SK-N-SH (cell line): Measurements from ENCODE around the gene HRK. TPM values are rescaled to one million over a fixed set of nuclear protein-coding genes. Genes with fewer than 3 reads are reported as not detected.

ENCODE experiments used
- CTCF ChIA-PET: fragments of 300-600, 350-600 bp; formaldehyde crosslinking; extraction: SDS; loops from one replicate; lab custom pipeline; 2021; lab: Yijun Ruan, JAX
- POLR2A ChIA-PET: fragments of 350-600 bp; sonication (Branson Sonifier 250); formaldehyde crosslinking; extraction: SDS; loops from one replicate; lab custom pipeline; 2020; ENCODE audit warnings: antibody characterized with exemption, inconsistent platforms; lab: Yijun Ruan, JAX
- DNase-seq: peaks from one replicate; pipeline ENCODE4 v3.0.0; 2012
- H2AFZ ChIP-seq: fragments of 200-600 bp; sonication (generic); 2 replicates; pipeline ENCODE4 v1.8.1; 2016; ENCODE audit warnings: antibody characterized with exemption, mild to moderate bottlenecking, low read depth
- H3F3A ChIP-seq: fragments of 200-600 bp; sonication (generic); replicated peaks from 2 replicates; pipeline ENCODE3; 2016; ENCODE audit warnings: antibody characterized with exemption, mild to moderate bottlenecking; ENCODE audit not compliant: insufficient read depth
- H3K27ac ChIP-seq, 2 experiments: fragments of 200-500 bp in 1 of 2; fragments of 200-600 bp in 1 of 2; sonication (Bioruptor generic) in 1 of 2; sonication (generic), shearing (Covaris generic) in 1 of 2; 2 replicates each; pipeline versions ENCODE4 v1.5.1 to v1.6.1; 2014 to 2016; ENCODE audit warnings: low read depth in 2 of 2, inconsistent platforms in 1 of 2, low read length in 1 of 2, mild to moderate bottlenecking in 1 of 2, mixed read lengths in 1 of 2
- H3K27me3 ChIP-seq: fragments of 200-600 bp; sonication (generic), shearing (Covaris generic); 2 replicates; pipeline ENCODE4 v1.6.1; 2016; ENCODE audit warnings: mixed run types; ENCODE audit not compliant: insufficient read depth
- H3K36me3 ChIP-seq, 2 experiments: fragments of 200-500 bp in 1 of 2; fragments of 200-600 bp in 1 of 2; sonication (Bioruptor generic) in 1 of 2; sonication (generic) in 1 of 2; replicated peaks in 1 of 2; 2 replicates each; pipeline versions ENCODE3 to v1.5.1; 2014 to 2016; ENCODE audit warnings: low read length in 1 of 2, mild to moderate bottlenecking in 1 of 2; ENCODE audit not compliant: insufficient read depth in 2 of 2, control insufficient read depth in 1 of 2
- H3K4me1 ChIP-seq, 2 experiments: fragments of 200-500 bp in 1 of 2; fragments of 200-600 bp in 1 of 2; sonication (Bioruptor generic) in 1 of 2; sonication (generic), shearing (Covaris generic) in 1 of 2; 2 replicates each; pipeline versions ENCODE4 v1.5.1 to v1.6.1; 2014 to 2016; ENCODE audit warnings: low read depth in 1 of 2, low read length in 1 of 2, mixed run types in 1 of 2; ENCODE audit not compliant: insufficient read depth in 2 of 2, control insufficient read depth in 1 of 2
- H3K4me2 ChIP-seq: fragments of 200-600 bp; sonication (generic), shearing (Covaris generic); 2 replicates; pipeline ENCODE4 v1.6.1; 2017; ENCODE audit warnings: mixed run types
- H3K4me3 ChIP-seq, 2 experiments: fragments of 200-500 bp in 1 of 2; fragments of 200-600 bp in 1 of 2; sonication (Bioruptor generic) in 1 of 2; sonication (generic), shearing (Covaris generic) in 1 of 2; 2 replicates each; pipeline versions ENCODE4 v1.5.1 to v1.8.1; 2014 to 2016; ENCODE audit warnings: low read depth in 2 of 2, inconsistent platforms in 1 of 2, low read length in 1 of 2, mild to moderate bottlenecking in 1 of 2, mixed read lengths in 1 of 2, moderate library complexity in 1 of 2
- H3K79me2 ChIP-seq: fragments of 200-600 bp; sonication (generic); 2 replicates; pipeline ENCODE4 v1.8.1; 2017; ENCODE audit warnings: mild to moderate bottlenecking; ENCODE audit not compliant: insufficient read depth
- H3K9ac ChIP-seq: fragments of 200-600 bp; sonication (generic); 2 replicates; pipeline ENCODE4 v1.6.1; 2017; ENCODE audit warnings: mixed run types
- H3K9me2 ChIP-seq: fragments of 200-600 bp; sonication (generic); 2 replicates; pipeline ENCODE4 v1.6.1; 2017; ENCODE audit warnings: mixed run types
- H3K9me3 ChIP-seq: fragments of 200-600 bp; sonication (generic); 2 replicates; pipeline ENCODE4 v1.6.1; 2017; ENCODE audit warnings: mixed run types, mild to moderate bottlenecking, moderate library complexity
- H4K20me1 ChIP-seq: fragments of 200-600 bp; sonication (generic); 2 replicates; pipeline ENCODE4 v1.6.1; 2017; ENCODE audit warnings: mild to moderate bottlenecking, mixed run types; ENCODE audit not compliant: insufficient read depth
- FOXJ3 ChIP-seq: sonication (generic); formaldehyde crosslinking; IDR thresholded peaks from 2 replicates; pipeline ENCODE4 v1.5.1; 2020; ENCODE audit warnings: mild to moderate bottlenecking, missing genetic modification reagents
- FOXM1 ChIP-seq: IDR thresholded peaks from 2 replicates; pipeline ENCODE4 v1.4.0; 2012; ENCODE audit warnings: low read depth, mild to moderate bottlenecking
- GABPA ChIP-seq: IDR thresholded peaks from 2 replicates; pipeline ENCODE4 v1.4.0; 2012; ENCODE audit warnings: low read depth, mild to moderate bottlenecking
- MEF2A ChIP-seq: IDR thresholded peaks from 2 replicates; pipeline ENCODE4 v1.4.0; 2012; ENCODE audit warnings: low read depth, borderline replicate concordance
- NFIC ChIP-seq: IDR thresholded peaks from 2 replicates; pipeline ENCODE4 v1.4.0; 2012; ENCODE audit warnings: borderline replicate concordance
- NRF1 ChIP-seq: IDR thresholded peaks from 2 replicates; pipeline ENCODE4 v1.6.1; 2012; ENCODE audit warnings: low read depth, mild to moderate bottlenecking, low read length
- REST ChIP-seq: IDR thresholded peaks from 2 replicates; pipeline ENCODE4 v1.6.1; 2012; ENCODE audit warnings: mild to moderate bottlenecking, low read depth, low read length, moderate library complexity
- SMC3 ChIP-seq: IDR thresholded peaks from 2 replicates; pipeline ENCODE4 v1.6.1; 2012; ENCODE audit warnings: low read depth, low read length, improper control_type of control experiment
- TCF12 ChIP-seq: IDR thresholded peaks from 2 replicates; pipeline ENCODE4 v1.4.0; 2012
- YY1 ChIP-seq: IDR thresholded peaks from 2 replicates; pipeline ENCODE4 v1.4.0; 2012; ENCODE audit warnings: low read depth, mild to moderate bottlenecking
- ZBTB33 ChIP-seq: IDR thresholded peaks from 2 replicates; pipeline ENCODE4 v1.4.0; 2012; ENCODE audit warnings: low read depth, borderline replicate concordance
- WGBS: methylation state at CpG from one replicate; pipeline ENCODE4 v1.1.6; 2017; ENCODE audit warnings: low lambda C conversion rate; 5-methylcytosine and 5-hydroxymethylcytosine counted together
- polyA plus RNA-seq, 3 experiments: library from polyadenylated mRNA; depleted of rRNA; stranded (reverse); fragments of >200 nt; gene quantifications; 2 replicates each; pipeline ENCODE4 v1.2.3, GENCODE V29; 2012
- TF ChIP-seq, protein P1 (sequence below): IDR thresholded peaks from 2 replicates; pipeline ENCODE4 v1.4.0; 2012; ENCODE audit warnings: low read depth

Gene HRK
- polyA plus RNA-seq, 1 of the 3 experiments (the other 2 are of a cell fraction) = 0.02 TPM

GRCh38 chr12:116876151-116876869 is 4.9 kb downstream of the HRK start:
- 0 out of 2 replicates have a peak, but pooled peaks cover 6% of the 10 kb centered on the region for H4K20me1 ChIP-seq
- TF ChIP-seq NRF1 (no peak), REST (no peak), GABPA (no peak), SMC3 (no peak), ZBTB33 (no peak), FOXM1 (no peak), MEF2A (no peak), FOXJ3 (CRISPR knock-in tag) (no peak)
- TF ChIP-seq, all 33 proteins: peak for 0
- ChIA-PET POLR2A (interaction anchor here (0.6 kb wide), 1 partner anchor 20 kb away, joined by 3 read pairs; no protein-coding TSS in a partner anchor), CTCF (interaction anchor here (3.2 kb wide), 1 partner anchor 13 kb away, joined by 16 read pairs; no protein-coding TSS in a partner anchor)
- peak; percentile 57 for DNase-seq
- H3K36me3 ChIP-seq = no peaks in the 10 kb centered on the region
- 43% methylated on average over 18 of the region's 19 CpGs for WGBS
- H3K9ac ChIP-seq = no peak overlapping the region
- H3F3A ChIP-seq = no peaks in the 10 kb centered on the region
- H3K79me2 ChIP-seq = no peaks in the 10 kb centered on the region
- no peaks in the 10 kb centered on the region for H3K9me2 ChIP-seq
- H2AFZ ChIP-seq = no peak overlapping the region
- H3K4me3 ChIP-seq = no peak overlapping the region
- H3K4me1 ChIP-seq = peaks cover 0 to 15% of the 10 kb centered on the region in 2 experiments; a peak in 1 of 4 replicates
- H3K4me2 ChIP-seq = no peak overlapping the region
- H3K27me3 ChIP-seq = peaks cover 35% of the 10 kb centered on the region
- no peaks in the 10 kb centered on the region for H3K9me3 ChIP-seq
- no peak overlapping the region for H3K27ac ChIP-seq

DNA sequence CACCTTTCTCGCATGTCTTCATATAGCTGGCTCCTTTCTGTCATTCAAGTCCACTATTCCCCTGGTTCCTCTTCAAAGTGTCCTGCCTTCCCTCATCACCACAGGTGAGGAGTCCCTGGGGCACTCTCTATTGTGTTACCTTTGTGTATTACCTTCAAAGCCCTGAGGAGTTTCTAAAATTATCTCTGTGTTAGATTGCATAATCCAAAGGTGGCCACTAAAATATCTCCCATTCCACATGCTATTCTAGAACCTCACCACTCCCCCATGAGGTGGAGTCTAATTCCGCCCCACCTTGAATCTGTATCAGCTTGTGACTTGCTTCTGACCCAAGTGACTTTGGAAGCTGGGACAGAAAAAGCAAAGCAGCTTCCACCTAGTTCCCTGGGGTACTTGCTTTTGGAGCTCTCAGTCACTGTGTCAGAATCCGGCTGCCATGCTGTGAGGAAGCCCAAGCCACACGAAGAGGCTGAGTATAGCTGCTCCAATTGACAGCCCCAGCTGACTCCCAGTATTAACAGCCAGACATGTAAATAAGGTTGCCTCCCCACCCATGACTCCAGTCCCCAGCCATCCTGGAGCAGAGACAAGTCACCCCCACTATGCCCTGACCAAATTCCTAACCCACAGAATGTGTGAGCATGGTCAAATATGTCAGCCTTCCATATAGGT is 6.8 kb downstream of the HRK start:
- POLR2A ChIA-PET = no interaction called here
- TF ChIP-seq TCF12 (no peak), NFIC (no peak), YY1 (no peak)
- TF ChIP-seq, protein P1, sequence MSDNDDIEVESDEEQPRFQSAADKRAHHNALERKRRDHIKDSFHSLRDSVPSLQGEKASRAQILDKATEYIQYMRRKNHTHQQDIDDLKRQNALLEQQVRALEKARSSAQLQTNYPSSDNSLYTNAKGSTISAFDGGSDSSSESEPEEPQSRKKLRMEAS = no peak
- no peak overlapping the region for H3K27ac ChIP-seq
- no peaks in the 10 kb centered on the region for H4K20me1 ChIP-seq
- peaks cover 0 to 8% of the 10 kb centered on the region in 2 experiments; a peak in 1 of 4 replicates for H3K4me1 ChIP-seq
- no peaks in the 10 kb centered on the region for H3K36me3 ChIP-seq
- H3F3A ChIP-seq = no peaks in the 10 kb centered on the region
- H3K9ac ChIP-seq = no peak overlapping the region
- peaks cover 23% of the 10 kb centered on the region for H3K27me3 ChIP-seq
- no peak overlapping the region for H2AFZ ChIP-seq
- no peaks in the 10 kb centered on the region for H3K79me2 ChIP-seq
- H3K9me2 ChIP-seq = no peaks in the 10 kb centered on the region
- no peaks in the 10 kb centered on the region for H3K9me3 ChIP-seq
- CTCF ChIA-PET = interaction anchor here (3.3 kb wide), 1 partner anchor 11 kb away, joined by 19 read pairs; no protein-coding TSS in a partner anchor
- no peak overlapping the region for H3K4me2 ChIP-seq
- WGBS = 52% methylated on average over 3 of the region's 4 CpGs
- no peak for DNase-seq
- no peak overlapping the region for H3K4me3 ChIP-seq
